ENCODE data around the gene SPRYD3. TPM values are rescaled to one million over a fixed set of nuclear protein-coding genes. Genes with fewer than 3 reads are reported as not detected.
"Not testable (repeated sequence)": the region's sequence is repeated elsewhere in the genome, so short reads cannot be mapped to it uniquely, and the experiment has no call there.

Gene SPRYD3
- total and polyA plus RNA-seq, 9 donors, result 15.2 to 23.6 (median 20.1) TPM

DNA sequence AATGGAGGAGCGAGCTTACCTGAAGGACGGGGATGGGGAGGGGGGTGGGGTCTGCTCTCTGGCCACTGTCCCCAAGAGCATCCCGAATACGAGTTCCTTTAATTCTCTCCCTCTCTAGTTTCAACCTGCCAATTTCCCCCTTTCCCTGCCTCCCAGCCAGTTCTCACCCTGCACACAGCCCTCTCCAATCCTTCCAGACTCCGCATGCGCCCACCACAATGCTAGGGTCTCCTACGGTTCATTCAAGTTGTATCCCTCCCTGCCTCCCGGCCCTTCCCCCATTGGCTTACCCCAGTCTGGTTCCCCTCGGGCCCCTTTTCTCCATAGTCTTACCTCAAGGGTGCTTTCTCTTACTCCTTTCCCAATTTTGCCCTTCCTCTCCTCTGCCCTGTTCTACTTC is 17.6 kb upstream of the SPRYD3 start:
- WGBS (ENCODE audit: insufficient coverage), result 9% methylated on average over 7 of the region's 9 CpGs
- Histone ChIP-seq H3K4me1 (ENCODE audit: control insufficient read depth, insufficient read depth, low read length) (peaks cover 38% of the 10 kb centered on the region), H3K9me3 (replicated peaks; ENCODE audit: control insufficient read depth, low read depth, low read length) (no peaks in the 10 kb centered on the region), H3K4me3 (ENCODE audit: low read length) (peak overlapping the region; percentile 73), H3K27me3 (ENCODE audit: control insufficient read depth, insufficient read depth, low read length) (no peaks in the 10 kb centered on the region), H3K36me3 (ENCODE audit: control insufficient read depth, insufficient read depth, low read length) (peaks cover 11% of the 10 kb centered on the region), H3K27ac (ENCODE audit: low read length) (peak overlapping the region; percentile 91)
- DNase-seq, result no peak

- Histone ChIP-seq H3K4me1 (ENCODE audit: control insufficient read depth, insufficient read depth, low read length) (peaks cover 38% of the 10 kb centered on the region), H3K36me3 (ENCODE audit: control insufficient read depth, insufficient read depth, low read length) (peaks cover 9% of the 10 kb centered on the region), H3K4me3 (ENCODE audit: low read length) (peak overlapping the region; percentile 73), H3K27ac (ENCODE audit: low read length) (peak overlapping the region; percentile 91), H3K27me3 (ENCODE audit: control insufficient read depth, insufficient read depth, low read length) (no peaks in the 10 kb centered on the region), H3K9me3 (replicated peaks; ENCODE audit: control insufficient read depth, low read depth, low read length) (no peaks in the 10 kb centered on the region)
- 16% methylated on average over 6 of the region's 11 CpGs for WGBS (ENCODE audit: insufficient coverage)
- DNase-seq, result peak; percentile 96
Measured at GRCh38 chr12:53096089-53096741, 17.0 kb upstream of the SPRYD3 start.

- not testable (repeated sequence) for DNase-seq; H3K4me3 ChIP-seq (ENCODE audit: low read length); H3K27me3 ChIP-seq (ENCODE audit: control insufficient read depth, insufficient read depth, low read length); H3K27ac ChIP-seq (ENCODE audit: low read length); H3K36me3 ChIP-seq (ENCODE audit: control insufficient read depth, insufficient read depth, low read length); H3K9me3 ChIP-seq (replicated peaks; ENCODE audit: control insufficient read depth, low read depth, low read length)
- no CpG with 5 or more reads among the region's 3 CpGs for WGBS (ENCODE audit: insufficient coverage)
- peaks cover 38% of the 10 kb centered on the region for H3K4me1 ChIP-seq (ENCODE audit: control insufficient read depth, insufficient read depth, low read length)
Measured at GRCh38 chr12:53095596-53095895, 16.4 kb upstream of the SPRYD3 start.

DNA sequence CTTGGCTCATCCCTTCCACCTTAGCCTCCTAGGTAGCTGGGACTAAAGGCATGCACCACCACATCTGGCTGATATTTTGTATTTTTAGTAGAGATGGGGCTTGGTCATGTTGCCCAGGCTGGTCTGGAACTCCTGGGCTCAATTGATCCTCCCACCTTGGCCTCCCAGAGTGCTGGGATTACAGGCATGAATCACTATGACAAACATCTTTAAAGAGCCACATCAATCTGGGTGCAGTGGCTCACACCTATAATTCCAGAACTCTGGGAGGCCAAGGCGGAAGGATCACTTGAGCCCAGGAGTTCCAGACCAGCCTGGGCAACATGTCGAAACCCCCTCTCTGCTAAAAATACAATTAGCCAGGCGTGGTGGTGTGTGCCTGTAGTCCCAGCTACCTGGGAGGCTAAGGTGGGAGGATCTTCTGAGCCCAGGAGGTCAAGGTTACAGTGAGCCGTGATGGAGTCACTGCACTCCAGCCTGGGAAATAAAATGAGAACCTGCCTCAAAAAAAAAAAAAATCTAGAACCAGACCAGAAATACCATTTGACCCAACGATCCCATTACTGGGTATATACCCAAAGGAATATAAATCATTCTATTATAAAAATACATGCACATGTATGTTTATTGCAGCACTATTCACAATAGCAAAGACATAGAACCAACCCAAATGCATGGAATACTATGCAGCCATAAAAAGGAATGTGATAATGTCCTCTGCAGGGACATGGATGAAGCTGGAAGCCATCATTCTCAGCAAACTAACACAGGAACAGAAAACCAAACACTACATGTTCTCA is 15.8 kb upstream of the SPRYD3 start:
- not testable (repeated sequence) for H3K9me3 ChIP-seq (replicated peaks; ENCODE audit: control insufficient read depth, low read depth, low read length); H3K27ac ChIP-seq (ENCODE audit: low read length); H3K27me3 ChIP-seq (ENCODE audit: control insufficient read depth, insufficient read depth, low read length); DNase-seq; H3K4me3 ChIP-seq (ENCODE audit: low read length); H3K36me3 ChIP-seq (ENCODE audit: control insufficient read depth, insufficient read depth, low read length)
- H3K4me1 ChIP-seq (ENCODE audit: control insufficient read depth, insufficient read depth, low read length), result peaks cover 38% of the 10 kb centered on the region
- no CpG with 5 or more reads among the region's 5 CpGs for WGBS (ENCODE audit: insufficient coverage)

GRCh38 chr12:53094394-53094787 is 15.2 kb upstream of the SPRYD3 start:
- H3K9me3 ChIP-seq (replicated peaks; ENCODE audit: control insufficient read depth, low read depth, low read length), result no peaks in the 10 kb centered on the region
- H3K4me3 ChIP-seq (ENCODE audit: low read length), result no peak overlapping the region
- DNase-seq, result no peak
- no peaks in the 10 kb centered on the region for H3K27me3 ChIP-seq (ENCODE audit: control insufficient read depth, insufficient read depth, low read length)
- 65% methylated on average over 5 of the region's 6 CpGs for WGBS (ENCODE audit: insufficient coverage)
- no peaks in the 10 kb centered on the region for H3K36me3 ChIP-seq (ENCODE audit: control insufficient read depth, insufficient read depth, low read length)
- H3K27ac ChIP-seq (ENCODE audit: low read length), result peak overlapping the region; percentile 29
- H3K4me1 ChIP-seq (ENCODE audit: control insufficient read depth, insufficient read depth, low read length), result peaks cover 38% of the 10 kb centered on the region

DNA sequence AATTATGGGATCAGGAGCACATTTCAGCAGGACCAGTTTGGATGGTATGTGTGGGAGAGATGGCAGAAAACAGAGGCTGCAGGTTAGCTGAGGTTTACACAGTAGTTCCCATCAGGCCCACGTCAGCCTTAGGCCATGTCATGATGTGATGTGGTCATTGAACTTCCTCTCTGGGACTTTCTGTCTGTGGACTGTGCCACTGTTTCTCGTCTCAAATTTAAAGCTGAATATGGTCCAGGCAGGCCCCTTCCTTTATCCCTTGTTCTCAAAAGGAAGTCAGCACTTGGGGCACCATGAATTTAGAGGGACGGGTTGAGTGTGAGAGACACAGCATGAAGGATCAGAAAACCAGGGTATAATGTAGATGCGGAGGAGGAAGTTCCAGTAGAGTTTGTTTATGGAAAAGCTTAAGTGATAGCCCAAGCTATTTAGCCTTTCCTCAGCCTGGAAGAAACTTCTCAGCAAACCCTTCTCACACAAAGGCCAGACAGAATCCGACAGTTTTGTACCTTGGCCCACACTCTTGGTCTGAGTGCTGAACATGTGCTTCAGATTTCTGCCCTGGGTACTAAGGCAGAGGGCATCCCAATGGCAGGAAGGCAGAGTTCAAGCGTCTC is 14.7 kb upstream of the SPRYD3 start:
- Histone ChIP-seq H3K36me3 (ENCODE audit: control insufficient read depth, insufficient read depth, low read length) (no peaks in the 10 kb centered on the region), H3K27me3 (ENCODE audit: control insufficient read depth, insufficient read depth, low read length) (no peaks in the 10 kb centered on the region), H3K4me3 (ENCODE audit: low read length) (no peak overlapping the region), H3K4me1 (ENCODE audit: control insufficient read depth, insufficient read depth, low read length) (peaks cover 33% of the 10 kb centered on the region), H3K9me3 (replicated peaks; ENCODE audit: control insufficient read depth, low read depth, low read length) (no peaks in the 10 kb centered on the region), H3K27ac (ENCODE audit: low read length) (peak overlapping the region; percentile 29)
- no peak for DNase-seq
- 33% methylated on average over 2 of the region's 6 CpGs for WGBS (ENCODE audit: insufficient coverage)

DNA sequence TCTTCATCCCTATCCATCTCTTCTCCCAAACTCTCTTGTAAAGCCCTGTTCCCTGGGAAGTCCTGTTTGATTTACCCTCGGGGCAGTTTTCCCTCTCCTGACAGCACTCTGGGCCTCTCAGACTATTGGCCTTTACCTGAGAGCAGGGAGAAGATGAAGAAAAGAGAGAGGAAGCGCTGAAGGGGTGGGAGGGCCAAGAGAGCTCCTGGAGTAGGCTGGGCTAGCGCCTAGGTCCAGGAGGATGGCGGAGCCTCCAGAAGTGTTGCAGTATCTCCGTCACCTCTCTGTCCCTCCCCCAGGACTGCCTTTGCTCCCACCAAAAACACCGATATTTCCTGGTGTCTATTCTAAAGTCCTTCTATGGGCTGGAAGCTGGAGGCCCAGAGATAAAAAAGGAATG is 12.6 kb upstream of the SPRYD3 start:
- H3K4me3 ChIP-seq (ENCODE audit: low read length), result no peak overlapping the region
- H3K27ac ChIP-seq (ENCODE audit: low read length), result no peak overlapping the region
- no peaks in the 10 kb centered on the region for H3K36me3 ChIP-seq (ENCODE audit: control insufficient read depth, insufficient read depth, low read length)
- DNase-seq, result no peak
- no CpG with 5 or more reads among the region's 6 CpGs for WGBS (ENCODE audit: insufficient coverage)
- no peaks in the 10 kb centered on the region for H3K9me3 ChIP-seq (replicated peaks; ENCODE audit: control insufficient read depth, low read depth, low read length)
- peaks cover 12% of the 10 kb centered on the region for H3K4me1 ChIP-seq (ENCODE audit: control insufficient read depth, insufficient read depth, low read length)
- H3K27me3 ChIP-seq (ENCODE audit: control insufficient read depth, insufficient read depth, low read length), result no peaks in the 10 kb centered on the region

GRCh38 chr12:53090554-53090953 is 11.4 kb upstream of the SPRYD3 start:
- no peak for DNase-seq
- WGBS (ENCODE audit: insufficient coverage), result no CpG with 5 or more reads among the region's 2 CpGs
- Histone ChIP-seq H3K27ac (ENCODE audit: low read length) (no peak overlapping the region), H3K4me3 (ENCODE audit: low read length) (no peak overlapping the region), H3K27me3 (ENCODE audit: control insufficient read depth, insufficient read depth, low read length) (no peaks in the 10 kb centered on the region), H3K9me3 (replicated peaks; ENCODE audit: control insufficient read depth, low read depth, low read length) (no peaks in the 10 kb centered on the region), H3K4me1 (ENCODE audit: control insufficient read depth, insufficient read depth, low read length) (peaks cover 3% of the 10 kb centered on the region), H3K36me3 (ENCODE audit: control insufficient read depth, insufficient read depth, low read length) (no peaks in the 10 kb centered on the region)

DNA sequence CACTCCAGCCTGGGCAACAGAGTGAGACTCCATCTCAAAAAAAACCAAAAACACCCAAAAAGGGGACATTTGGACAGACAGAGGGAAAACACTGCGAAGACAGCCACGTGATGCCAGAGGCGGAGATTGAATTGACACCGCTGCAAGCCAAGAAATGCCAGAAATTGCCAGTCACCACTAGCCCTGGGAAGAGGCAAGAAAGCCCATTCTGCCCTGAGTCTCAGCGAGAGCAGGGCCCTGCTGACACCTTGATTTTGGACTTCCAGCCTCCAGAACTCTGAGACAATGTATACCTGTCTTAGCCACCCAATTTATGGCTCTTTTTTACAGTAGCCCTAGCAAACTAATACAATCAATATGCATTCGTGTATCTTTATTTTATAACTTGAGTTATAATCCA is 10.9 kb upstream of the SPRYD3 start:
- peaks cover 3% of the 10 kb centered on the region for H3K4me1 ChIP-seq (ENCODE audit: control insufficient read depth, insufficient read depth, low read length)
- H3K27ac ChIP-seq (ENCODE audit: low read length), result no peak overlapping the region
- no peaks in the 10 kb centered on the region for H3K27me3 ChIP-seq (ENCODE audit: control insufficient read depth, insufficient read depth, low read length)
- H3K4me3 ChIP-seq (ENCODE audit: low read length), result no peak overlapping the region
- 98% methylated on average over 5 of the region's 6 CpGs for WGBS (ENCODE audit: insufficient coverage)
- H3K36me3 ChIP-seq (ENCODE audit: control insufficient read depth, insufficient read depth, low read length), result no peaks in the 10 kb centered on the region
- no peaks in the 10 kb centered on the region for H3K9me3 ChIP-seq (replicated peaks; ENCODE audit: control insufficient read depth, low read depth, low read length)
- DNase-seq, result no peak

- H3K4me1 ChIP-seq (ENCODE audit: control insufficient read depth, insufficient read depth, low read length), result no peaks in the 10 kb centered on the region
- no peak overlapping the region for H3K27ac ChIP-seq (ENCODE audit: low read length)
- no peaks in the 10 kb centered on the region for H3K36me3 ChIP-seq (ENCODE audit: control insufficient read depth, insufficient read depth, low read length)
- H3K4me3 ChIP-seq (ENCODE audit: low read length), result no peak overlapping the region
- no peaks in the 10 kb centered on the region for H3K27me3 ChIP-seq (ENCODE audit: control insufficient read depth, insufficient read depth, low read length)
- DNase-seq, result peak; percentile 65
- 0% methylated on average over 1 of the region's 3 CpGs for WGBS (ENCODE audit: insufficient coverage)
- peaks cover 2% of the 10 kb centered on the region for H3K9me3 ChIP-seq (replicated peaks; ENCODE audit: control insufficient read depth, low read depth, low read length)
Measured at GRCh38 chr12:53086361-53086760, 7.2 kb upstream of the SPRYD3 start.

All from muscle of leg (tissue), 11 donors.